OCI-LY7 (cell line): ENCODE results near the gene SNX13. TPM values are rescaled to one million over a fixed set of nuclear protein-coding genes. Genes with fewer than 3 reads are reported as not detected.

ENCODE experiments used
- BruUV-seq: library from RNA; stranded (reverse); fragments of 400-500 nt; replicated peaks from 2 replicates; lab custom pipeline; 2021; lab: Mats Ljungman, UMichigan
- CTCF ChIA-PET: fragments of 300-600 bp; sonication (Branson Sonifier 250); formaldehyde crosslinking; loops from one replicate; lab custom pipeline; 2022; ENCODE audit warnings: antibody characterized with exemption; ENCODE audit not compliant: unreplicated experiment; lab: Charles Lee
- POLR2A ChIA-PET: fragments of 300-600 bp; sonication (Branson Sonifier 250); formaldehyde crosslinking; loops from one replicate; lab custom pipeline; 2022; ENCODE audit warnings: antibody characterized with exemption; lab: Charles Lee
- DNase-seq: peaks from one replicate; pipeline ENCODE4 v3.0.0-alpha.2; 2015; ENCODE audit warnings: low spot score
- H2AFZ ChIP-seq: fragments of 200-600 bp; sonication (generic), shearing (Covaris generic); 2 replicates; pipeline ENCODE4 v1.6.1; 2014; ENCODE audit warnings: mild to moderate bottlenecking, antibody characterized with exemption, low read length, moderate library complexity
- H3K27ac ChIP-seq: fragments of 200-600 bp; sonication (generic); 2 replicates; pipeline ENCODE4 v1.5.1; 2014; ENCODE audit warnings: mixed run types, low read depth, mild to moderate bottlenecking, moderate library complexity, low read length, inconsistent platforms; ENCODE audit not compliant: poor library complexity, severe bottlenecking
- H3K36me3 ChIP-seq: fragments of 200-600 bp; sonication (generic); 2 replicates; pipeline ENCODE4 v1.6.1; 2014; ENCODE audit warnings: mild to moderate bottlenecking, antibody characterized with exemption, low read length, moderate library complexity, mixed read lengths; ENCODE audit not compliant: insufficient read depth
- H3K4me1 ChIP-seq: fragments of 200-600 bp; sonication (generic); 2 replicates; pipeline ENCODE4 v1.5.1; 2014; ENCODE audit warnings: mild to moderate bottlenecking, low read length; ENCODE audit not compliant: insufficient read depth, poor library complexity, severe bottlenecking
- H3K4me2 ChIP-seq: fragments of 200-600 bp; sonication (generic); 2 replicates; pipeline ENCODE4 v1.6.1; 2014; ENCODE audit warnings: mild to moderate bottlenecking, low read length
- H3K4me3 ChIP-seq: fragments of 200-600 bp; sonication (generic); 2 replicates; pipeline ENCODE4 v1.5.1; 2014; ENCODE audit warnings: mild to moderate bottlenecking, low read depth, low read length; ENCODE audit not compliant: poor library complexity, severe bottlenecking
- H3K79me2 ChIP-seq: fragments of 200-600 bp; sonication (generic); 2 replicates; pipeline ENCODE4 v1.6.1; 2016; ENCODE audit warnings: low read depth, mild to moderate bottlenecking, low read length, moderate library complexity, mixed read lengths; ENCODE audit not compliant: insufficient read depth
- H3K9me2 ChIP-seq: fragments of 200-600 bp; sonication (generic); 2 replicates; pipeline ENCODE4 v1.6.1; 2016; ENCODE audit warnings: mild to moderate bottlenecking, low read length, mixed read lengths; ENCODE audit not compliant: insufficient read depth
- H3K9me3 ChIP-seq: fragments of 200-600 bp; sonication (generic); 2 replicates; pipeline ENCODE4 v1.6.1; 2014; ENCODE audit warnings: mild to moderate bottlenecking, mixed run types, low read length, mixed read lengths
- H4K20me1 ChIP-seq: fragments of 200-600 bp; sonication (generic); 2 replicates; pipeline ENCODE4 v1.6.1; 2014; ENCODE audit warnings: mild to moderate bottlenecking, antibody characterized with exemption, low read length, moderate library complexity, mixed read lengths; ENCODE audit not compliant: insufficient read depth
- EZH2phosphoT487 ChIP-seq: fragments of 200-600 bp; sonication (generic); IDR thresholded peaks from 2 replicates; pipeline ENCODE4 v1.6.1; 2018; ENCODE audit warnings: low read depth, borderline replicate concordance, mild to moderate bottlenecking, mixed run types, antibody characterized with exemption, low read length, moderate library complexity, mixed read lengths
- intact Hi-C: fragments of 100-400 bp; cut with micrococcal nuclease; formaldehyde crosslinking; loops from one replicate; pipeline ENCODE4 v1.10.0; 2022; ENCODE audit not compliant: unreplicated experiment
- total RNA-seq, 2 experiments: library from RNA; depleted of rRNA in 1 of 2; stranded (reverse); fragments of >200 nt in 1 of 2; shearing (Covaris generic) in 1 of 2; gene quantifications; 2 replicates each; pipeline ENCODE4 v1.2.3, GENCODE V29; 2014 to 2022
- TF ChIP-seq, protein P1 (sequence below): fragments of 200-600 bp; sonication (generic); conservative IDR thresholded peaks from 2 replicates; pipeline ENCODE4 v1.5.1; 2014; ENCODE audit warnings: mild to moderate bottlenecking, antibody characterized with exemption, low read length, moderate library complexity, mixed read lengths

The SNX13 gene
- total RNA-seq, 2 experiments from 2014 or later = 20.0 to 32.6 TPM

DNA sequence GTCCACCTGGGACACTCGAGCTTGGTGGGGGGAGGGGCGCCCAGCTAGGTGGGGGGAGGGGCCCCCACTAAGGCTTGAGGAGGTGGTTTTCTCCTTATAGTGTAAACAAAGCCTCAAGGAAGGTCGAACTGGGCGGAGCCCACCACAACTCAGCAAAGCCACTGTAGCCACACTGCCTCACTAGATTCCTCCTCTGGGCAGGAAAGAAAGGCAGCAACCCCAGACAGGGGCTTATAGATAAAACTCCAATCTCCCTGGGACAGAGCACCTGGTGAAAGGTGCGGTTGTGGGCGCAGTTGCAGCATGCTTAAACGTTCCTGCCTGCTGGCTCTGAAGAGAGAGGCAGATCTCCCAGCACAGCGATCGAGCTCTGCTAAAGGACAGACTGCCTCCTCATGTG, 133.1 kb downstream of the SNX13 start:
- Histone ChIP-seq H3K9me3 (no peaks in the 10 kb centered on the region), H3K36me3 (peaks cover 5% of the 10 kb centered on the region; the same call in 1 of the 2 replicates), H3K4me2 (no peak overlapping the region), H3K79me2 (no peaks in the 10 kb centered on the region), H3K9me2 (no peaks in the 10 kb centered on the region), H4K20me1 (no peaks in the 10 kb centered on the region), H3K4me3 (no peak overlapping the region), H2AFZ (no peak overlapping the region), H3K4me1 (no peaks in the 10 kb centered on the region), H3K27ac (no peak overlapping the region)
- ChIA-PET CTCF (no interaction called here), POLR2A (no interaction called here)
- no peak for DNase-seq
- BruUV-seq = no TSS peak
- TF ChIP-seq EZH2phosphoT487 = no peak
- TF ChIP-seq, protein P1, sequence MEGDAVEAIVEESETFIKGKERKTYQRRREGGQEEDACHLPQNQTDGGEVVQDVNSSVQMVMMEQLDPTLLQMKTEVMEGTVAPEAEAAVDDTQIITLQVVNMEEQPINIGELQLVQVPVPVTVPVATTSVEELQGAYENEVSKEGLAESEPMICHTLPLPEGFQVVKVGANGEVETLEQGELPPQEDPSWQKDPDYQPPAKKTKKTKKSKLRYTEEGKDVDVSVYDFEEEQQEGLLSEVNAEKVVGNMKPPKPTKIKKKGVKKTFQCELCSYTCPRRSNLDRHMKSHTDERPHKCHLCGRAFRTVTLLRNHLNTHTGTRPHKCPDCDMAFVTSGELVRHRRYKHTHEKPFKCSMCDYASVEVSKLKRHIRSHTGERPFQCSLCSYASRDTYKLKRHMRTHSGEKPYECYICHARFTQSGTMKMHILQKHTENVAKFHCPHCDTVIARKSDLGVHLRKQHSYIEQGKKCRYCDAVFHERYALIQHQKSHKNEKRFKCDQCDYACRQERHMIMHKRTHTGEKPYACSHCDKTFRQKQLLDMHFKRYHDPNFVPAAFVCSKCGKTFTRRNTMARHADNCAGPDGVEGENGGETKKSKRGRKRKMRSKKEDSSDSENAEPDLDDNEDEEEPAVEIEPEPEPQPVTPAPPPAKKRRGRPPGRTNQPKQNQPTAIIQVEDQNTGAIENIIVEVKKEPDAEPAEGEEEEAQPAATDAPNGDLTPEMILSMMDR = no peak
- intact Hi-C loops = no loop called here

DNA sequence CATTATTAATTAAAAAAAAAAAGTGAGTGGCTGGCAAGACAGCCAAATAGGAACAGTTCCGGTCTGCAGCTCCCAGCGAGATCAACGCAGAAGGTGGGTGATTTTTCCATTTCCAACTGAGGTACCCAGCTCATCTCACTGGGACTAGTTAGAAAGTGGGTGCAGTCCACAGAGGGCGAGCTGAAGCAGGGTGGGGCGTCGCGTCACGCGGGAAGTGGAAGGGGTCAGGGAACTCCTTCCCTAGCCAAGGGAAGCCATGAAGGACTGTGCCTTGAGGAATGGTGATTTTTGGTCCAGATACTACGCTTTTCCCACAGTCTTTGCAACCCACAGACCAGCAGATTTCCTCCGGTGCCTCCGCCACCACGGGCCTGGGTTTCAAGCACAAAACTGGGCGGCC, 133.7 kb downstream of the SNX13 start:
- no peak for DNase-seq
- H3K27ac ChIP-seq = no peak overlapping the region
- intact Hi-C loops = no loop called here
- no peaks in the 10 kb centered on the region for H3K4me1 ChIP-seq
- no peaks in the 10 kb centered on the region for H3K9me2 ChIP-seq
- H3K4me3 ChIP-seq = no peak overlapping the region
- H4K20me1 ChIP-seq = no peaks in the 10 kb centered on the region
- H3K9me3 ChIP-seq = no peaks in the 10 kb centered on the region
- no peak overlapping the region for H3K4me2 ChIP-seq
- ChIA-PET CTCF (no interaction called here), POLR2A (interaction anchor here (0.7 to 1.6 kb wide), 3 partner anchors 13 to 144 kb away, joined by 3 to 5 read pairs (median 3); no protein-coding TSS in a partner anchor)
- TF ChIP-seq EZH2phosphoT487 = no peak
- TF ChIP-seq, protein P1 = no peak
- BruUV-seq = no TSS peak
- H2AFZ ChIP-seq = no peak overlapping the region
- peaks cover 9% of the 10 kb centered on the region for H3K36me3 ChIP-seq
- H3K79me2 ChIP-seq = no peaks in the 10 kb centered on the region

DNA sequence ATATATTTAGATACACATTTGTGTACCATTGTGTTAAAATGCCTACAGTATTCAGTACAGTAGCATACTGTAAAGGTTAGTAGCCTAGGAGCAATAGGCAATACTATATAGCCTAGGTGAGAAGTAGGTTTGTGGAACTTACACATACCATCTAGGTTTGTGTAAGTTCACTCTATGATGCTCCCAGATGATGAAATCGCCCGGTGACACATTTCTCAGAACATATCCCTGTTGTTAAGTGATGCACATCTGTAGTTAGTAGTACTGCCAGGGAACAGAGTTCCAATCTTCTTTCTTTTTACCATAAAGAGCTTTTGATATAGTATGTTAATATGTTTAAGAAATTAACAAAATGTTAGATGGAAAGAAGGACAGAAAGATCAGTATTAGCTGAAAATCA, 138.2 kb downstream of the SNX13 start:
- H3K27ac ChIP-seq = no peak overlapping the region
- ChIA-PET POLR2A (interaction anchor here (0.7 kb wide), 1 partner anchor 10 kb away, joined by 4 read pairs; no protein-coding TSS in a partner anchor), CTCF (no interaction called here)
- no peak overlapping the region for H3K4me3 ChIP-seq
- no peaks in the 10 kb centered on the region for H3K9me2 ChIP-seq
- peaks cover 41% of the 10 kb centered on the region for H3K36me3 ChIP-seq
- intact Hi-C loops = no loop called here
- BruUV-seq = no TSS peak
- H2AFZ ChIP-seq = no peak overlapping the region
- no peaks in the 10 kb centered on the region for H3K4me1 ChIP-seq
- H3K79me2 ChIP-seq = no peaks in the 10 kb centered on the region
- TF ChIP-seq, protein P1 = no peak
- no peak for TF ChIP-seq EZH2phosphoT487
- H4K20me1 ChIP-seq = no peaks in the 10 kb centered on the region
- H3K4me2 ChIP-seq = no peak overlapping the region
- H3K9me3 ChIP-seq = no peaks in the 10 kb centered on the region
- DNase-seq = no peak
